ENCODE data around the gene XPNPEP1.

Gene XPNPEP1

DNA sequence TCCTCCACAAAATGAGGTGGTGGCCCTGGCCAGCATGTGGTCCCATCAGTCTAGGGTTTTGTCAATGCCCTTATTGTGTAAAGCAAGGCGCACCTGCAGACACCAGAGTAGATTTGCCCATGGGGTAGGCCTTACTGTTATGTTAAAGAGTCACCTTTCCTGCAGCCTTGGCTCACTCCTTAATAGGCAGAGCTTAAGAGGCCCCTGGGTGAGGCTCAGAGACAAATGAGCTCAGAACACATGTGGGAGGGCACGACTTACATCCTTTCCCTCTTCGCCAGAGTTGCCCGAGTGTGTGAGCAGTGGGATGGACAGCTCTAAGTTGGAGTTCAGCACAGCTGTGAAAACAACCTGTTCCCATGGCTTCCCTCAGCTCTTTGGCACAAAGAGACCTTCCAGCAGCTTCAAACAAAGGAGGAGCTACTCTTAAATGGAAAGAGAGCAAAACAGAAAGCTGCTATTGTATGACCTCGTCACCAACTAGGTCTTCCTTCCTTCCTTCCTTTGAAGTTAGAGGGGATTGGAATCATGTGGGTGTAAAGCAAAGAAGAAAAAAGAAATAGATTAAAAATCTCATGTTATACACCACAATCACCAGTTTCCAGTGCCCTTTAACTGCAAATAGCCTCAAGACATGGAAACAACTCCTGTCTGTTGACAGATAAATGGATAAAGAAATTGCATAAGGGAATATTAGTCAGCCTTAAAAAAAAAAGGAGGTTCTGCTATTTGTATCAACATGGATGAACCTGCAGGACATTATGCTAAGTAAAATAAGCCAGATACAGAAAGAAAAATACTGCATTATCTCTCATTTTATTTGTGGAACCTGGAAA lies 11.9 kb upstream of the XPNPEP1 start:
- no peak overlapping the region for H2AFZ ChIP-seq (ENCODE audit: low read depth, low read length)
- H3K4me2 ChIP-seq (ENCODE audit: low read length): no peak overlapping the region
- TF ChIP-seq, protein P1, sequence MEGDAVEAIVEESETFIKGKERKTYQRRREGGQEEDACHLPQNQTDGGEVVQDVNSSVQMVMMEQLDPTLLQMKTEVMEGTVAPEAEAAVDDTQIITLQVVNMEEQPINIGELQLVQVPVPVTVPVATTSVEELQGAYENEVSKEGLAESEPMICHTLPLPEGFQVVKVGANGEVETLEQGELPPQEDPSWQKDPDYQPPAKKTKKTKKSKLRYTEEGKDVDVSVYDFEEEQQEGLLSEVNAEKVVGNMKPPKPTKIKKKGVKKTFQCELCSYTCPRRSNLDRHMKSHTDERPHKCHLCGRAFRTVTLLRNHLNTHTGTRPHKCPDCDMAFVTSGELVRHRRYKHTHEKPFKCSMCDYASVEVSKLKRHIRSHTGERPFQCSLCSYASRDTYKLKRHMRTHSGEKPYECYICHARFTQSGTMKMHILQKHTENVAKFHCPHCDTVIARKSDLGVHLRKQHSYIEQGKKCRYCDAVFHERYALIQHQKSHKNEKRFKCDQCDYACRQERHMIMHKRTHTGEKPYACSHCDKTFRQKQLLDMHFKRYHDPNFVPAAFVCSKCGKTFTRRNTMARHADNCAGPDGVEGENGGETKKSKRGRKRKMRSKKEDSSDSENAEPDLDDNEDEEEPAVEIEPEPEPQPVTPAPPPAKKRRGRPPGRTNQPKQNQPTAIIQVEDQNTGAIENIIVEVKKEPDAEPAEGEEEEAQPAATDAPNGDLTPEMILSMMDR (IDR thresholded peaks at IDR 0.05; ENCODE audit: low read depth, low read length): no peak
- TF ChIP-seq EZH2phosphoT487 (IDR thresholded peaks at IDR 0.05; ENCODE audit: low read depth): no peak
- no peaks in the 10 kb centered on the region; the same call in 1 of the 2 replicates for H3K27me3 ChIP-seq (ENCODE audit: low read depth, low read length)
- no peaks in the 10 kb centered on the region for H3K79me2 ChIP-seq (ENCODE audit: low read length)
- no peak overlapping the region for H3K9ac ChIP-seq (ENCODE audit: low read length)
- no peak overlapping the region for H3K27ac ChIP-seq (ENCODE audit: low read length)
- H3K4me3 ChIP-seq (ENCODE audit: low read length): no peak overlapping the region
- no peaks in the 10 kb centered on the region for H4K20me1 ChIP-seq (ENCODE audit: insufficient read depth, low read length)
- no peaks in the 10 kb centered on the region for H3K9me3 ChIP-seq (ENCODE audit: insufficient read depth, low read length)
- no peaks in the 10 kb centered on the region for H3K36me3 ChIP-seq (replicated peaks; ENCODE audit: low read depth, low read length)
- H3K4me1 ChIP-seq (ENCODE audit: low read length): peaks cover 1% of the 10 kb centered on the region; the same call in 1 of the 2 replicates

DNA sequence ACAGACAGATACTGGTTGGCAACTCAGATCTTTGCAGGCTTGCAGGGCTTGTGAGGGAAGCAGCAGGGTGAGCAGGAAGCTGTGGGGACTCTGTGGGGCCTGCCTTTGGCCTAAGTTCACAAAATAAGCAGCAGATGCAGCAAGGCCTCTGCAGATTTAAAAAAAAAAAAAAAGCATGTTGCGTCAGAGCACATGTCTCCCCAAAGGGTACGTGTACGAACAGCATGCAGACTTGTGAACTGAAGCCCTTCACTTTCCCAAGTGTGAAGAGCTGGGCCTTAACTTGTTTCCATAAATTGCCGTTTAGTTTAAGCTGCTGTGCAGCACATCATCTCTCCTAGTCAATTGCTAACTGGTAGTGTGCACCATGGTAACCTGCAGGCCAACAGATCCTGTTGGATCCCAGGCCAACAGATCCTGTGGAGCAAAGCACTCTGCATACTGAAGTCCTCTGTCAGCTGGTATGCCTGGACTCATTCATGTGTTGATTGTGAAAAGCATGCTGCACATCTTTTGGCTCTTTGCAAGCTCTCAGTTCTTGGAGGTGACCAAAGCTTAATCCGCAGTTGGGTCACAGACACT lies 10.8 kb upstream of the XPNPEP1 start:
- no peak overlapping the region for H3K27ac ChIP-seq (ENCODE audit: low read length)
- no peak overlapping the region for H3K4me2 ChIP-seq (ENCODE audit: low read length)
- H3K36me3 ChIP-seq (replicated peaks; ENCODE audit: low read depth, low read length): no peaks in the 10 kb centered on the region
- no peaks in the 10 kb centered on the region for H3K4me1 ChIP-seq (ENCODE audit: low read length)
- H3K27me3 ChIP-seq (ENCODE audit: low read depth, low read length): no peaks in the 10 kb centered on the region; the same call in 1 of the 2 replicates
- no peaks in the 10 kb centered on the region for H3K9me3 ChIP-seq (ENCODE audit: insufficient read depth, low read length)
- TF ChIP-seq, protein P1 (IDR thresholded peaks at IDR 0.05; ENCODE audit: low read depth, low read length): no peak
- no peak for TF ChIP-seq EZH2phosphoT487 (IDR thresholded peaks at IDR 0.05; ENCODE audit: low read depth)
- no peaks in the 10 kb centered on the region for H3K79me2 ChIP-seq (ENCODE audit: low read length)
- no peak overlapping the region for H3K9ac ChIP-seq (ENCODE audit: low read length)
- no peaks in the 10 kb centered on the region for H4K20me1 ChIP-seq (ENCODE audit: insufficient read depth, low read length)
- no peak overlapping the region for H2AFZ ChIP-seq (ENCODE audit: low read depth, low read length)
- no peak overlapping the region for H3K4me3 ChIP-seq (ENCODE audit: low read length)

DNA sequence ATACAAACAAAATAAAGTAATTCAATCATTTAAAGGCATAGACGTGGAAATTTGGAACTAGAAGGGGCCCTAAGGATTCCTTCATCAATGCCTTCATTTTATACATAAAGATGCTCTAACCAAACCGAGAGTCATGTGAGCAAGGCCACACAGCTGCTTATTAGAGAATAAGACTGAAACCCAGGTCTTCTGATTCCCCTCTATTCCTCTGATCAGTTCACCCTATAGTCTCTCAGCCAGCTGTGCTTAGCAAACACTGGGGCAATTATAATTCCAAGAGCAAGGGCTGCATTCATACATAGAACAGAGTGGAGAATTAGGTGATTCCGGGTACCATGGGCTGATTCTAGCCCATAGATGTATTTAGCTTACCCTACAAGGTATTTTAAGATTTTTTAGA lies 9.7 kb upstream of the XPNPEP1 start:
- H2AFZ ChIP-seq (ENCODE audit: low read depth, low read length): no peak overlapping the region
- H3K36me3 ChIP-seq (replicated peaks; ENCODE audit: low read depth, low read length): no peaks in the 10 kb centered on the region
- H3K27me3 ChIP-seq (ENCODE audit: low read depth, low read length): peaks cover 2% of the 10 kb centered on the region; the same call in 1 of the 2 replicates
- no peaks in the 10 kb centered on the region for H3K4me1 ChIP-seq (ENCODE audit: low read length)
- H3K9ac ChIP-seq (ENCODE audit: low read length): no peak overlapping the region
- H3K27ac ChIP-seq (ENCODE audit: low read length): no peak overlapping the region
- H3K4me2 ChIP-seq (ENCODE audit: low read length): no peak overlapping the region
- H3K4me3 ChIP-seq (ENCODE audit: low read length): no peak overlapping the region
- no peaks in the 10 kb centered on the region for H3K79me2 ChIP-seq (ENCODE audit: low read length)
- H3K9me3 ChIP-seq (ENCODE audit: insufficient read depth, low read length): no peaks in the 10 kb centered on the region
- H4K20me1 ChIP-seq (ENCODE audit: insufficient read depth, low read length): no peaks in the 10 kb centered on the region
- no peak for TF ChIP-seq EZH2phosphoT487 (IDR thresholded peaks at IDR 0.05; ENCODE audit: low read depth)

DNA sequence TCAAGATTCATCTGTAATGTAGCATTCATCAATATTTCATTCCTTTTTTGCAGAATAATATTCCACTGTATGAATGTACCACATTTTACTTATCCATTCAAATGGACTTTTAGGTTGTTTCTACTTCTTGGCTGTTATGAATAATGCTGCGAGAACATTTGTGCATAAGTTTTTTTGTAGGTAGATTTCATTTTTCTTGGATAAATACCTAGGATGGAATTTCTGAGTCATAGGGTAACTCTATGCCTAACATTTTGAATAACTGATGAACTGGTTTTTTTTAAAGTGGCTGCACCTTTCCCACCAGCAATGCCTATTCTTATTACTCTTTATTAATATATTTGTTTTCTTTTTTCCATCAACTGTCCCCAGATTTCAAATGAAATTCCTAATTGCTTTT lies 9.1 kb upstream of the XPNPEP1 start:
- Histone ChIP-seq H3K9ac (ENCODE audit: low read length) (no peak overlapping the region), H3K27me3 (ENCODE audit: low read depth, low read length) (peaks cover 5% of the 10 kb centered on the region; the same call in 1 of the 2 replicates), H3K4me3 (ENCODE audit: low read length) (no peak overlapping the region), H3K4me2 (ENCODE audit: low read length) (no peak overlapping the region), H4K20me1 (ENCODE audit: insufficient read depth, low read length) (no peaks in the 10 kb centered on the region), H3K36me3 (replicated peaks; ENCODE audit: low read depth, low read length) (no peaks in the 10 kb centered on the region), H3K27ac (ENCODE audit: low read length) (no peak overlapping the region), H3K9me3 (ENCODE audit: insufficient read depth, low read length) (no peaks in the 10 kb centered on the region), H3K4me1 (ENCODE audit: low read length) (no peaks in the 10 kb centered on the region), H3K79me2 (ENCODE audit: low read length) (no peaks in the 10 kb centered on the region), H2AFZ (ENCODE audit: low read depth, low read length) (no peak overlapping the region)
- TF ChIP-seq, protein P1 (IDR thresholded peaks at IDR 0.05; ENCODE audit: low read depth, low read length): no peak
- TF ChIP-seq EZH2phosphoT487 (IDR thresholded peaks at IDR 0.05; ENCODE audit: low read depth): no peak
